Fibroblast of lung (primary cell): ENCODE results near the gene SAMD8. TPM values are rescaled to one million over a fixed set of nuclear protein-coding genes. Genes with fewer than 3 reads are reported as not detected.

ENCODE experiments used
- DNase-seq, 2 donors: peaks; one replicate each; pipeline versions ENCODE4 v3.0.0 to v3.0.0-alpha.2; 2010; ENCODE audit warnings: low read depth in 2 of 2
- H2AFZ ChIP-seq: 2 replicates; pipeline ENCODE4 v1.5.1; 2012; ENCODE audit warnings: low read length, control low read depth, inconsistent platforms
- H3K27ac ChIP-seq: 2 replicates; pipeline ENCODE4 v1.5.1; 2011; ENCODE audit warnings: low read length, control low read depth; ENCODE audit not compliant: insufficient read depth
- H3K27me3 ChIP-seq: 2 replicates; pipeline ENCODE4 v1.5.1; 2011; ENCODE audit warnings: mild to moderate bottlenecking, low read length; ENCODE audit not compliant: control insufficient read depth, insufficient read depth
- H3K36me3 ChIP-seq: 2 replicates; pipeline ENCODE4 v1.5.1; 2011; ENCODE audit warnings: low read length; ENCODE audit not compliant: control insufficient read depth, insufficient read depth
- H3K4me1 ChIP-seq: 2 replicates; pipeline ENCODE4 v1.5.1; 2011; ENCODE audit warnings: low read length; ENCODE audit not compliant: control insufficient read depth, insufficient read depth; ENCODE audit errors: extremely low read depth
- H3K4me2 ChIP-seq: 2 replicates; pipeline ENCODE4 v1.5.1; 2011; ENCODE audit warnings: low read length, control low read depth; ENCODE audit not compliant: insufficient read depth; ENCODE audit errors: extremely low read depth
- H3K4me3 ChIP-seq, 4 experiments: fragments of 200-600 bp in 1 of 4; sonication (generic) in 1 of 4; replicated peaks in 1 of 4; 2 replicates each; pipeline ENCODE4 v1.5.1; 2011 to 2016; ENCODE audit warnings: low read length in 4 of 4, low read depth in 3 of 4, mild to moderate bottlenecking in 3 of 4, control low read depth in 2 of 4, inconsistent platforms in 1 of 4, mixed read lengths in 1 of 4; ENCODE audit not compliant: insufficient read depth in 1 of 4; ENCODE audit errors: control extremely low read depth in 1 of 4
- H3K79me2 ChIP-seq: 2 replicates; pipeline ENCODE4 v1.5.1; 2012; ENCODE audit warnings: mild to moderate bottlenecking, low read length, inconsistent platforms; ENCODE audit not compliant: control insufficient read depth, insufficient read depth
- H3K9ac ChIP-seq: 2 replicates; pipeline ENCODE4 v1.5.1; 2011; ENCODE audit warnings: mild to moderate bottlenecking, low read length, control low read depth; ENCODE audit not compliant: insufficient read depth
- H3K9me3 ChIP-seq: 2 replicates; pipeline ENCODE4 v1.5.1; 2012; ENCODE audit warnings: low read depth, low read length; ENCODE audit not compliant: control insufficient read depth, insufficient read depth
- H4K20me1 ChIP-seq: 2 replicates; pipeline ENCODE4 v1.5.1; 2011; ENCODE audit warnings: low read length; ENCODE audit not compliant: control insufficient read depth, insufficient read depth; ENCODE audit errors: extremely low read depth
- EZH2 ChIP-seq: IDR thresholded peaks from 2 replicates; pipeline ENCODE4 v1.5.1; 2012; ENCODE audit warnings: low read length, control low read depth, mild to moderate bottlenecking; ENCODE audit errors: missing control alignments
- polyA plus RNA-seq, 2 donors: library from polyadenylated mRNA; depleted of rRNA in 1 of 2; stranded (reverse) in 1 of 2; unstranded in 1 of 2; fragments of >200 nt; gene quantifications; 2 replicates each; pipeline ENCODE4 v1.2.1, GENCODE V29; 2011 to 2012; ENCODE audit warnings: missing spikeins in 1 of 2
- total RNA-seq: library from RNA; depleted of rRNA; stranded (reverse); fragments of >200 nt; gene quantifications from 2 replicates; pipeline ENCODE4 v1.2.1, GENCODE V29; 2014
- TF ChIP-seq, protein P1 (sequence below), 2 donors: IDR thresholded peaks in 1 of 2; conservative IDR thresholded peaks in 1 of 2; 1 replicate in 1 of 2; 2 replicates in 1 of 2; pipeline ENCODE4 v1.5.1; 2011 to 2012; ENCODE audit warnings: low read length in 2 of 2, control low read depth in 1 of 2, inconsistent platforms in 1 of 2, low read depth in 1 of 2, mild to moderate bottlenecking in 1 of 2

The SAMD8 gene
- total and polyA plus RNA-seq, 2 donors (not counting 1 experiment from before 2014, with no cell fraction given), result 32.5 to 51.5 TPM

GRCh38 chr10:75063461-75064230, 47.8 kb upstream of the SAMD8 start:
- Histone ChIP-seq H3K9me3 (no peaks in the 10 kb centered on the region), H3K4me2 (no peak overlapping the region), H2AFZ (no peak overlapping the region), H3K79me2 (no peaks in the 10 kb centered on the region), H3K9ac (no peak overlapping the region), H4K20me1 (no peaks in the 10 kb centered on the region), H3K27ac (no peak overlapping the region), H3K4me1 (no peaks in the 10 kb centered on the region), H3K36me3 (no peaks in the 10 kb centered on the region), H3K27me3 (no peaks in the 10 kb centered on the region), H3K4me3 (no peak overlapping the region)
- DNase-seq, result no peak
- TF ChIP-seq, protein P1, sequence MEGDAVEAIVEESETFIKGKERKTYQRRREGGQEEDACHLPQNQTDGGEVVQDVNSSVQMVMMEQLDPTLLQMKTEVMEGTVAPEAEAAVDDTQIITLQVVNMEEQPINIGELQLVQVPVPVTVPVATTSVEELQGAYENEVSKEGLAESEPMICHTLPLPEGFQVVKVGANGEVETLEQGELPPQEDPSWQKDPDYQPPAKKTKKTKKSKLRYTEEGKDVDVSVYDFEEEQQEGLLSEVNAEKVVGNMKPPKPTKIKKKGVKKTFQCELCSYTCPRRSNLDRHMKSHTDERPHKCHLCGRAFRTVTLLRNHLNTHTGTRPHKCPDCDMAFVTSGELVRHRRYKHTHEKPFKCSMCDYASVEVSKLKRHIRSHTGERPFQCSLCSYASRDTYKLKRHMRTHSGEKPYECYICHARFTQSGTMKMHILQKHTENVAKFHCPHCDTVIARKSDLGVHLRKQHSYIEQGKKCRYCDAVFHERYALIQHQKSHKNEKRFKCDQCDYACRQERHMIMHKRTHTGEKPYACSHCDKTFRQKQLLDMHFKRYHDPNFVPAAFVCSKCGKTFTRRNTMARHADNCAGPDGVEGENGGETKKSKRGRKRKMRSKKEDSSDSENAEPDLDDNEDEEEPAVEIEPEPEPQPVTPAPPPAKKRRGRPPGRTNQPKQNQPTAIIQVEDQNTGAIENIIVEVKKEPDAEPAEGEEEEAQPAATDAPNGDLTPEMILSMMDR (conservative IDR thresholded peaks at IDR 0.05 in 1 of 2, IDR thresholded peaks at IDR 0.05 in 1 of 2; ENCODE audit: low read depth in 1 of 2, low read length in 2 of 2), result no peak
- no peak for TF ChIP-seq EZH2

DNA sequence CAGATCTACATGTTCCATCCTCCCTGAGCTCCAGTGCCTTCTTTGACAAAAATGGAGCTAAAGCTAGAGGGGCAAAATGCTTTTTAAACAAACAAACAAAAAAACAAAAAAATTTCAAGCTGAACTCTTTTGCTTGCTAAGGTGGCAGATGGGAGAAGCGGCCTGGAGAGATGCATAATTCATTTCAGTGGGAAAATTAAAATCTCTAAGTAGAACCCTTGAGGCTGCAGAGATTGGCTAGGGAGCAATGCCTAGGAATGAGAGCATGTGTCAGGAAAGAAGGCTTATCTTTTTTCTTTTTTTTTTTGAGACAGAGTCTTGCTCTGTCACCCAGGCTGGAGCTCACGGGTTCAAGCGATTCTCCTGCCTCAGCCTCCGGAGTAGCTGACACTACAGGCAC, 46.4 kb upstream of the SAMD8 start:
- no peaks in the 10 kb centered on the region for H3K9me3 ChIP-seq
- no peaks in the 10 kb centered on the region for H3K36me3 ChIP-seq
- no peak overlapping the region for H3K27ac ChIP-seq
- no peak for DNase-seq
- H4K20me1 ChIP-seq, result no peaks in the 10 kb centered on the region
- H3K27me3 ChIP-seq, result no peaks in the 10 kb centered on the region
- no peak overlapping the region for H3K4me3 ChIP-seq
- no peaks in the 10 kb centered on the region for H3K79me2 ChIP-seq
- H3K9ac ChIP-seq, result no peak overlapping the region
- TF ChIP-seq, protein P1 (conservative IDR thresholded peaks at IDR 0.05 in 1 of 2, IDR thresholded peaks at IDR 0.05 in 1 of 2; ENCODE audit: low read depth in 1 of 2, low read length in 2 of 2), result no peak
- no peak for TF ChIP-seq EZH2
- H3K4me2 ChIP-seq, result no peak overlapping the region
- no peaks in the 10 kb centered on the region for H3K4me1 ChIP-seq
- no peak overlapping the region for H2AFZ ChIP-seq

DNA sequence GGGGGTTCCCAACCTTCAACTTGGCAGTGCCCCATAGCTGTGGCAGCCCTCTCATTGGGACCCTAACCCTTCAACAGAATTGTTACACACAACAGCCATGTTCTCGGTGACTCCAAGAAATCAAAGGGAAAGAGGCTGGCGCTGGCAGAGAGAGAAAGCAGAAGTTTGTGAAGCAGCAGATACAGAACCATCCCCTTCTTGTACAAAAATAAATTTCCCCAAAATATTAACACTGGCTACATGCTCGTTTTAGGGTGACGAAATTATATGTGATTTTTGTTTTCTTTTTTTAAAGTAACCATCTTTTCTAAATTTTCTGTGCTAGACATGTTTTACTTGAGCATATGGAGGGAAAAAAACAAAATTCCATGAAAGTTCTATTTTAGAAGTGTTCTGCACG, 45.2 kb upstream of the SAMD8 start:
- Histone ChIP-seq H3K9me3 (no peaks in the 10 kb centered on the region), H3K9ac (no peak overlapping the region), H3K79me2 (no peaks in the 10 kb centered on the region), H3K27me3 (no peaks in the 10 kb centered on the region), H3K4me1 (no peaks in the 10 kb centered on the region), H3K4me2 (no peak overlapping the region), H3K4me3 (no peak overlapping the region), H3K27ac (no peak overlapping the region), H2AFZ (no peak overlapping the region), H4K20me1 (no peaks in the 10 kb centered on the region), H3K36me3 (no peaks in the 10 kb centered on the region)
- TF ChIP-seq, protein P1 (conservative IDR thresholded peaks at IDR 0.05 in 1 of 2, IDR thresholded peaks at IDR 0.05 in 1 of 2; ENCODE audit: low read depth in 1 of 2, low read length in 2 of 2), result no peak
- no peak for TF ChIP-seq EZH2
- no peak for DNase-seq
